ENCODE measurements around the gene GALNT9. TPM values are rescaled to one million over a fixed set of nuclear protein-coding genes. Genes with fewer than 3 reads are reported as not detected.

GALNT9 gene
- total RNA-seq, 1 experiment from 2014 or later = 0.54 TPM

- H3K4me1 Mint-ChIP-seq (ENCODE audit: low read depth, unreplicated experiment) = no peaks in the 10 kb centered on the region
- CTCF ChIA-PET = no interaction called here
- BruUV-seq (replicated peaks) = no TSS peak
- intact Hi-C loops (cut with micrococcal nuclease; ENCODE audit: unreplicated experiment) = no loop called here
- H3K27ac Mint-ChIP-seq (ENCODE audit: unreplicated experiment) = no peak overlapping the region
- peaks cover 12% of the 10 kb centered on the region for H3K36me3 Mint-ChIP-seq (ENCODE audit: insufficient read depth, unreplicated experiment)
- TF ChIP-seq CTCF (IDR thresholded peaks at IDR 0.05; ENCODE audit: unreplicated experiment) = no peak
- H3K27me3 Mint-ChIP-seq (ENCODE audit: unreplicated experiment) = peaks cover 92% of the 10 kb centered on the region
- DNase-seq = no peak
- peaks cover 4% of the 10 kb centered on the region for H3K9me3 Mint-ChIP-seq (ENCODE audit: low read depth, unreplicated experiment)
- H3K4me3 Mint-ChIP-seq (ENCODE audit: low read depth, unreplicated experiment) = no peak overlapping the region
Observed at GRCh38 chr12:132170637-132171292, 158.6 kb downstream of the GALNT9 start.

- Mint-ChIP-seq H3K4me3 (ENCODE audit: low read depth, unreplicated experiment) (no peak overlapping the region), H3K9me3 (ENCODE audit: low read depth, unreplicated experiment) (peaks cover 4% of the 10 kb centered on the region), H3K27me3 (ENCODE audit: unreplicated experiment) (peaks cover 88% of the 10 kb centered on the region), H3K27ac (ENCODE audit: unreplicated experiment) (no peak overlapping the region), H3K36me3 (ENCODE audit: insufficient read depth, unreplicated experiment) (peaks cover 12% of the 10 kb centered on the region), H3K4me1 (ENCODE audit: low read depth, unreplicated experiment) (no peaks in the 10 kb centered on the region)
- TF ChIP-seq CTCF (IDR thresholded peaks at IDR 0.05; ENCODE audit: unreplicated experiment) = no peak
- no TSS peak for BruUV-seq (replicated peaks)
- CTCF ChIA-PET = no interaction called here
- no peak for DNase-seq
- intact Hi-C loops (cut with micrococcal nuclease; ENCODE audit: unreplicated experiment) = no loop called here
Observed at GRCh38 chr12:132170094-132170636, 159.2 kb downstream of the GALNT9 start.

GRCh38 chr12:132169376-132169775 lies 160.0 kb downstream of the GALNT9 start:
- H3K4me3 Mint-ChIP-seq (ENCODE audit: low read depth, unreplicated experiment) = no peak overlapping the region
- H3K27ac Mint-ChIP-seq (ENCODE audit: unreplicated experiment) = no peak overlapping the region
- no peak for TF ChIP-seq CTCF (IDR thresholded peaks at IDR 0.05; ENCODE audit: unreplicated experiment)
- intact Hi-C loops (cut with micrococcal nuclease; ENCODE audit: unreplicated experiment) = no loop called here
- CTCF ChIA-PET = no interaction called here
- H3K36me3 Mint-ChIP-seq (ENCODE audit: insufficient read depth, unreplicated experiment) = peaks cover 12% of the 10 kb centered on the region
- H3K27me3 Mint-ChIP-seq (ENCODE audit: unreplicated experiment) = peaks cover 88% of the 10 kb centered on the region
- peaks cover 4% of the 10 kb centered on the region for H3K9me3 Mint-ChIP-seq (ENCODE audit: low read depth, unreplicated experiment)
- BruUV-seq (replicated peaks) = no TSS peak
- H3K4me1 Mint-ChIP-seq (ENCODE audit: low read depth, unreplicated experiment) = peaks cover 2% of the 10 kb centered on the region
- no peak for DNase-seq

- intact Hi-C loops (cut with micrococcal nuclease; ENCODE audit: unreplicated experiment) = no loop called here
- no peak for DNase-seq
- peaks cover 4% of the 10 kb centered on the region for H3K9me3 Mint-ChIP-seq (ENCODE audit: low read depth, unreplicated experiment)
- no peak for TF ChIP-seq CTCF (IDR thresholded peaks at IDR 0.05; ENCODE audit: unreplicated experiment)
- BruUV-seq (replicated peaks) = no TSS peak
- H3K27ac Mint-ChIP-seq (ENCODE audit: unreplicated experiment) = no peak overlapping the region
- H3K36me3 Mint-ChIP-seq (ENCODE audit: insufficient read depth, unreplicated experiment) = peaks cover 12% of the 10 kb centered on the region
- H3K4me3 Mint-ChIP-seq (ENCODE audit: low read depth, unreplicated experiment) = no peak overlapping the region
- peaks cover 88% of the 10 kb centered on the region for H3K27me3 Mint-ChIP-seq (ENCODE audit: unreplicated experiment)
- peaks cover 9% of the 10 kb centered on the region for H3K4me1 Mint-ChIP-seq (ENCODE audit: low read depth, unreplicated experiment)
- CTCF ChIA-PET = no interaction called here
Observed at GRCh38 chr12:132168311-132169031, 160.9 kb downstream of the GALNT9 start.

Measured in Calu3 (cell line).